Lung microvascular endothelial cell (primary cell): ENCODE results near the gene PURB. TPM values are rescaled to one million over a fixed set of nuclear protein-coding genes. Genes with fewer than 3 reads are reported as not detected.
"Not testable (repeated sequence)": the region's sequence is repeated elsewhere in the genome, so short reads cannot be mapped to it uniquely, and the experiment has no call there.

Source experiments
- DNase-seq, 2 donors: peaks; one replicate each; pipeline versions ENCODE4 v3.0.0 to v3.0.0-alpha.2; 2010; ENCODE audit warnings: low read depth in 2 of 2
- total RNA-seq: library from RNA; depleted of rRNA; stranded (reverse); fragments of >200 nt; gene quantifications from 2 replicates; pipeline ENCODE4 v1.2.1, GENCODE V29; 2014

The PURB gene
- total RNA-seq, 1 donor from 2014 or later = 14.7 TPM

DNA sequence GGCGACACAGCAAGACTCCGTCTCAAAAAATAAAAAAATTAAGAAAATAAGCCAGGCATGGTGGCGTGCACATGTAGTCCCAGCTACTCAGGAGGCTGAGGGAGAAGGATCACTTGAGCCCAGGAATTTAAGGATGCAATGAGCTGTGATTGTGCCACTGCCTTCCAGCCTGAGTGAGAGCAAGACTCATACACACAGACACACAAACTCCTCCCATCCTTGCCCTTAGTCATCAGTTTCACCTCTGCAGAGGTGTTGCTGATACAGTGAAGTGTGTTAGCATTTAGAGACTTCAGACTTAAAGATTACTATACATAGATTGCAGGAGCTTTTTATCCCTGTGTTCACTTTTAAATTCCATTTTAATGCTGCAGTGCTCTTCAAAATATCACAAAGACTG, 31.9 kb downstream of the PURB start:
- no peak for DNase-seq

DNA sequence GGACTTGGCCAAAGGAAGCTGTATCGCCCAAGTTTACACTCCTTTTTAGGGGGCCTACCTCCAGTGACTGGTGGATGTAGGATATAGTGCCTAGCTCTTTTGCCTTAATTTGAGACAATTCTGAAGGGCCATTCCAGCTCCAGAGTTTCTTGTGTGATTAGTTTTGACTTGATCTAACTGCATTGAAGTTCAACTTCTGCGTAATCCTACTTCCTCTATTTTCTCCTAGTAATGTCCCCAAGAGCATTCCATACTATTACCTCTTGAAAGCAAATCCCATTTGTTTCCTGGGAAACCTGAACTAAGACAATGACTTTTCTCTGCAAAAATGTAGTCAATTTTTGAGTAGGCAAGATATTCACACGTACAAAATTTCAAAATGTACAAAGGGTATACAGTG, 32.7 kb downstream of the PURB start:
- no peak for DNase-seq

DNA sequence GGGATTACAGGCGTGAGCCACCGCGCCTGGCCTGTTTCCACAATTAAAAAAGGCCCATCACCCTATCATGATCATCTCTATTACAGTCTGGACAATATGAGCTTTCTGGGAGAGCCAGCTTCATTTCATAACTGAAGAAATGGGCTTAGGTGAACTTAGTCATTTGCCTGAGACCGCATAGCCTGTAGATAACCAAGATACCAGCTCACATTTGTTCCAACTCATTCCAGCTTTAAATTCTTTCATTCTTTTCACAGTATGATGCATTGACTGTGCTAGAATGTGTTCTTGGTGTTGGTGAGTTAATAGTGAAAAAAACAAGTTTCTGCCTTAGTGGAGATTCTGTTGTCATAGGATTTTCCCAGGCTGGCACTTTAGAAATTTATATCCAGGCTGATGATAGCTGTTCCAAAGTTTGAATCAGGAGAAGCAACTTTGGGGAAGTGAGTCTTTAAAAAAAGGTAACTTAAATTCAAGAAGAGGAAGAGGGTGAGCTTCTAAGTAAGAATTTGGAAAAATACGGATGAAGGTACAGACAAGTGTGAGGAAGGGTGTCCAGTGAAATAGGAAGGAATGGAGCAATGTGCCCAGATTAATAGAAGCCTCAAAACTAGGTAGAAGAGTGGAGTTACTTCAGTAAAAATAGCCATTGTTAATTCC, 35.3 kb downstream of the PURB start:
- no peak for DNase-seq

DNA sequence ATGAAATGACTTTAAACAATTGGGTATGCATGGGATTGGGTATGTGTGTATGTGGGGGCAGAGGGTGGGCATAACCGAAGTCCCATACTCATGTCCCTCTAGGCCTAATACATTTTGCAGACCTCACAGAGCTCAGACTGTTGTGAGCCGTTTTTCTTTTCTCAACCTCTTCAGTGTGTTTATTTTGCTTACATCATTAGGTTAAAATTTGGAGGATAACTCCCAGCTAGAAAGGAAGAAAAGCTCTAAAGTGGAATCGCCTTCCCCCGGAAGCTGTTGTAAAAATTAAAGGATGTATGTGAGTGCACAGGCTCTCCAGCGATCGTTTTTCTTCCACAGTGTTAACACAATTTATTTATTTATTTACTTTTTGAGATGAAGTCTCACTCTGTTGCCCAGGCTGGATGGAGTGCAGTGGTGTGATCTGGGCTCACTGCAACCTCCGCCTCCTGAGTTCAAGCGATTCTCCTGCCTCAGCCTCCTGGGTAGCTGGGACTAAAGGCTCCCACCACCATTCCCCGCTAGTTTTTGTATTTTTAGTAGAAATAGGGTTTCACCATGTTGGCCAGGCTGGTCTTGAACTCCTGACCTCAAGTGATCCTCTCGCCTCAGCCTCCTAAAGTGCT, 36.0 kb downstream of the PURB start:
- DNase-seq = no peak

DNA sequence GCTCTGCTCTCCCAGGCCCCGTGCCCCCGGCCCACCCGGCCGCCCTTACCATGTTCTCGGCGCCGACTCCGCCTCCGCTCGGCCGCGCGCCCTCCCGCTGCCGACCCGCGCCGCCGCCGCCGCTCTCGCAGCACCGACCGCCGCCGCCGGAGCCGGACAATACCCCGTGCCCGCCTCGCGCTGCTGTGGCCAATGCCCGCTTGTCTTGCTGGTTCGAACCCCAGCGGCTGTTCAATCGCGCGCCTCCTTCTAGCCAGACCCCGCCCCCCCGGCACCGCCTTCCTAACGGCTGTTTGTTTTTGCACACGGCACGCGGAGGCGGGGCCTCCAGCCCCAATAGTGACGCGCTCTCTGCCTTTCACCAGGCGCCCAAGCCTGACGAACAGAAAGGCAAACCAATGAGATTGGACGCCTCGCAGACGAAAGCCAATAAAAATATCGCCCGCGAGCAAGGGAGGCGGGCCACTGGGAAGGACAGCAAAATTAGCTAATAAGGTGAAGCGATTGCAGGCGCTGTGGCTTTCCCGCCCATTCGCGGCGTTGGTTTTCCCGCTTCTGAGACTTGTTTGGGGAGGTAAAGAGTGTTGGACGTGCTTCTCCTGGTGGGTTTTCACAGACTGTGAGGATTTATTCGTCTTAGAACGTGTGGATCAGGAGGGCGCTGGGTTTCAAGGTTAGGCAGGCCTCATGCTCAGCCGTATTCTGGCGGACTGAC, 37.3 kb downstream of the PURB start, which contains the start of gene H2AZ2:
Gene H2AZ2, minus strand, starts transcription at position 168 of the 715 bp plus-strand sequence. Its CDS starts 116 bp downstream, at position 52.
- peak; percentile 100 for DNase-seq

DNA sequence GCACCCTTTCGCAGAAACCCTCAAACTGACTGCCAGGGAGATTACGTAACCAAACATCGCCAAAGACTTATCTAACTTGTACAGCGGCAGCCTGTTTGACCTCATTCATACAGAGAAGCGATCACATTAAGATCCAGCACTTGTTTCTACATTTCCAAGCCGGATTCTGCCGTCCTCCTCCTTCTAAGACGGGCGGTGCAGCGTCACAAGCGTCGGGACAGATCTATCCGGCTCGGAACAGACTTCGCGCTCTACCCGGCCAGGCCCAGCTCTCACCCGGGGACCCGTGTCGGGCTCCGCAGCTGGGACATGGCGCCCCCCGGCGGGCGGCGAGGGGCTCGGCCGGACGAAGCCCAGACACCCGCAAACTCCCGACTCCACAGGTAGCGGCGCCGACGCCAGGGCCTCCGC, 37.8 kb downstream of the PURB start:
- DNase-seq = peak; percentile 92

DNA sequence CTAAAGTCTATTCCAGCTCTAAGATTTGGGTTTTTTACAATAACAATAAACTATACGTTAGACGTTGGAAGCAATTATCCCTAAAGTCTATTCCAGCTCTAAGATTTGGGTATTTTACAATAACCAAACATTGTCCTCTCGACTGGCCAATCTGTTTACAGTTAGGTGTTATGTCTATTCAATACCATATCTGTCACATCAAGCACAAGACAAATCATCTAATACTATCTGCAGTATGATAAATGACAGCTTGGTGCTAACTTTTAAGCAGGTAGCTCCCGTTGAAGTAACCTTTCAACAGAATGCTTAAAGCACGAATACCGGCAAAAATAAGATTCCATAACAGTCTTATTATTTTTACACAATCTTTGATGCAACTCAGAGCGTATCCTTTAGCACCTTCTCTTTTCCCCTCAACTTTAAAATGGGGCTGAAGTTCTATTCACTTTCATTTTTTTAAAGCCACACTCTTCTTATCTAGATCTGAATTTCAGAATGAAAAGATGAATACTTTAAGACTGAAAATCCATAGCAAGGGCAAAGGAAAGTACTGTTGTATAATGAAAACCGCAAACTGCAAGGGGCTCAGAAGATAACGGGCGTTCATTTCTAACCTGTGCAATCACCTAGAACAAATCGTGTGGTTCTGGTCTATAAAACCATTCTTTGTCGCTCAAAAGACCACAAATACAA, 38.4 kb downstream of the PURB start:
- no peak for DNase-seq

DNA sequence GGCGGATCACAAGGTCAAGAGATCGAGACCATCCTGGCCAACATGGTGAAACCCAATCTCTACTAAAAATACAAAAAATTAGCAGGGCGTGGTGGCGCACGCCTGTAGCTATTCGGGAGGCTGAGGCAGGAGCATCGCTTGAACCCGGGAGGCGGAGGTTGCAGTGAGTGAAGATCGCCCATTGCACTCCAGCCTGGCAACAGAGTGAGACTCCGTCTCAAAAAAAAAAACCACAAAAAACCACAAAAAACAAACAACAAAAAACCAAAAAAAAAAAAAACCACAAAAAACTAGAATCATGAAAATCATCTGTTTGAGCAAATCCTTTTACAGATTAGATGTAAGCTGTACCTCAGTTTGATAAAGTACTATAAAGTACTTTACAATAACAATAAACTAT, 38.9 kb downstream of the PURB start:
- DNase-seq = not testable (repeated sequence)

DNA sequence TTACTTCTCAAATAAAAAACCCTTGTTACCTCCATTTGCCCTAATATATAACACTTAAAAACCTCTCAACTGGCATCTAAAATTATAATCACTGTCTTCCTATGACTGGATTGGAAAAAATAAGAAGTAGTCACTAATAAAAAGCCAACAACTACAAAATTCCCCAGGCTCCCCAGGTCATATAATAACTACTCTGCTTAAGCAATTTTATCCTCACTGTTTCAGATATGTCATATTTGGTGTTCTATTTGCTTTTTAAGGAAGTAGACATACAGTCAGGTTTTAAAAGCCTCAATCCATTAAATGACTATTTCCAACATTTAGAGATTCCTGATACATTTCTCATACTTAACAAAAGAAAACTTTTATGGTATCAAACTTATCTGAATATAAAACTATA, 39.9 kb downstream of the PURB start:
- DNase-seq = no peak

DNA sequence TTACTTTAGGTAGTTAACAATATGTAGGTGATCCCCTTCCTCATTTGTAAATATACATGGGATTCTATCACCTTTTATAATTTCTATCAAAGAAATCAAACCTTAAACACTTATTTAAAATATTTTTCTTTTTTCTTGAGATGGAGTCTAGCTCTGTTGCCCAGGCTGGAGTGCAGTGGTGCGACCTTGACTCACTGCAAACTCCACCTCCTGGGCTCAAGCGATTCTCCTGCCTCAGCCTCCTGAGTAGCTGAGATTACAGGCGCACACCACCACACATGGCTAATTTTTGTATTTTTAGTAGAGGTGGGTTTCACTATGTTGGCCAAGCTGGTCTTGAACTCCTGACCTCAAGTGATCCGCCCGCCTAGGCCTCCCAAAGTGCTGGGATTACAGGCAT, 41.9 kb downstream of the PURB start:
- DNase-seq = not testable (repeated sequence)

DNA sequence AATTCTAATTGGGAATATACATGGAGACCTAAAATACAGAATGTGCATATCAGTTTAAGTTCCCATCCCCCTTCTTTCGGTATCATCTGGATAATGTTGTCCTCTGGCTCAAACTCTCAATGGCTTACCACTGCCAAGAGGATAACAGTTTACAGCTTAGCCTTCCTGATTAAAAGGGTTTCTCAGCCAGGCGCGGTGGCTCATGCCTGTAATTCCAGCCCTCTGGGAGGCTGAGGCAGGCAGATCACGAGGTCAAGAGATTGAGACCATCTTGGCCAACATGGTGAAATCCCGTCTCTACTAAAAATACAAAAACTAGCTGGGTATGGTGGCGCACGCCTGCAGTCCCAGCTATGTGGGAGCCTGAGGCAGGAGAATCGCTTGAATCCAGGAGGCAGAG, 42.7 kb downstream of the PURB start:
- DNase-seq = not testable (repeated sequence)

DNA sequence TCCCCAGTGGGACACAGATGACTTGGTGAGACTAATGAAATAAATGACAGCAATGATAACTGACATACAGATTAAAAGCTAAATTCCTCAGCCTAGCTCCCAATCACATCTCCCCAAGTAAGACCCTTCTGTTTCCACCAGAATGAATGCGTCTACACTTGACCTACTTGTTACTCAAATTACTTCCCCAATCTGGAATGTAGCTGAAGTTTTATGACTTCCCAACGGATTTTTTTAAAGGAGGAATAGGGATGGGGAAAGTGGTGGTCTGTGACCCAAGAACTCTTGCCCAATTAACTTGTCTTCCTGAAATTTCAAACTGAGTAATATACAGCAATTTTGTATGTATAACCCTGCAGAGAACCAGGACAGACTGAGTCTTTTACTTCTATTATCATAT, 46.6 kb downstream of the PURB start:
- DNase-seq = no peak

DNA sequence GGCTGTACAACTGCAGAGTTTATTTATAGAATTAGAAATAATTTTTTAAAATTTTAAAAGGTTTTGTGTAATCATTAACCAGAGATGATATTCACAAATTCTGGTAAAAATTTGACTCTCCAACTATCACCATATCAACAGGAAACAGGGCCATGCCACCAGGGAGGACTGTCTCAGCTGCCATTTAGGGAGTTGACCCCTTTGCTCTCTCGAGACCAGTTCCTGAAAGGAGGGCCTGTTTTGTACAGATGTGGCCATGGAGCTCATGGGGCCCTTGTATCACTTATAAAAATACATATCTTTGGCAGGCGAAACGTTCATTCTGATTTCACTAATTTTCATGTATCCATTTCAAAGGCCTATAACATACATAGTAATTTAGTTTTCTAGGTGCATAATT, 57.8 kb downstream of the PURB start:
- DNase-seq = no peak

Other genes with a start within 250 kb of the PURB start
- 4.1 and 7.9 TPM in 2 replicates for gene ZMIZ2, start 136.7 kb downstream of the PURB start, total RNA-seq
- 1,180 and 1,502 TPM in 2 replicates for gene PPIA, start 88.8 kb downstream of the PURB start, total RNA-seq
- gene H2AZ2, start 37.4 kb downstream of the PURB start, total RNA-seq = 196 and 217 TPM in 2 replicates
- gene MYO1G, start 93.5 kb upstream of the PURB start, total RNA-seq = under 0.01 TPM in 2 replicates
- gene CCM2, start 114.7 kb upstream of the PURB start, total RNA-seq = 47.5 and 67.9 TPM in 2 replicates
- 0.44 and 0.79 TPM in 2 replicates for gene NACAD, start 203.4 kb upstream of the PURB start, total RNA-seq
- 37.0 and 46.8 TPM in 2 replicates for gene TBRG4, start 226.2 kb upstream of the PURB start, total RNA-seq